ENCODE measurements around the gene EIF1AD. TPM values are rescaled to one million over a fixed set of nuclear protein-coding genes. Genes with fewer than 3 reads are reported as not detected.
A peak's percentile ranks its signal among the peaks of the same experiment; 100 is the strongest.

Gene EIF1AD
- total and polyA plus RNA-seq, 9 of the 15 experiments (the other 6 are each of a cell fraction or from before 2014, with no cell fraction given), result 50.1 to 98.8 (median 58.7) TPM

DNA sequence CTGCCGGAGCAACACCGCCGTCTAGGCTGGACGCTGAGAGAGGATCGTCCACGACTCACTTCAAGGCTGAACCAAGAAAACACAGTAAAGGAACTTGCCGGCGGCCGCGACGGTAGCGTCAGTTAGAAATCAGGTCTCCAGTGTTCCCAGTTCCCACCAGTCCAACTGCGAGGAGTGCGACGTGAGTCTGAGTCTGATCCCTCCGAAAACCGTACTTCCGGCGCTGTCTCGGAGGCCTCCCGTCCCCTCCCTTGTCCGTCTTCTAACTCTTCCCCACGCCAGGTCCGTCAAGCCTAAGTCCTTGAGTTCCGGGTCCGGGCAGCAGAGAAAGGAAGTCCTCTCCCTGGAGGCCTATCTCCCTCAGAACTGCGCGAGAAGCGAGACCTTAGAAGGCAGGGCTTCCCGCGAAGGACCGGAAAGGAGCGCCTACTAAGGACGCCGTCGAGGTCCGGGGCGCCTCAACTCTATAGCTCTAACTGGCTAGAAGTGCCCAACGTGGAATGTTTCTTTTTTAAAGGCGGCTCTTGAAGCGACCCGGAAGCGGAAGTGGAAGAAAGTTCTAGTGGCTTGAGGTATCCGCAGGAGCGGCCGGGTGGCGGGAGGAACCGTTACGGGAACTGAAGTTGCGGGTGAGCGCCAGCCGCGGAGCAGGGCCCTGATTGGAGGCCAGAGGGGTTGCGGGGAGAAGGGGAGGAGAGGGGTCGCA is at the start of gene EIF1AD, which contains the start of gene BANF1 (continued):
- TF ChIP-seq, protein P1, sequence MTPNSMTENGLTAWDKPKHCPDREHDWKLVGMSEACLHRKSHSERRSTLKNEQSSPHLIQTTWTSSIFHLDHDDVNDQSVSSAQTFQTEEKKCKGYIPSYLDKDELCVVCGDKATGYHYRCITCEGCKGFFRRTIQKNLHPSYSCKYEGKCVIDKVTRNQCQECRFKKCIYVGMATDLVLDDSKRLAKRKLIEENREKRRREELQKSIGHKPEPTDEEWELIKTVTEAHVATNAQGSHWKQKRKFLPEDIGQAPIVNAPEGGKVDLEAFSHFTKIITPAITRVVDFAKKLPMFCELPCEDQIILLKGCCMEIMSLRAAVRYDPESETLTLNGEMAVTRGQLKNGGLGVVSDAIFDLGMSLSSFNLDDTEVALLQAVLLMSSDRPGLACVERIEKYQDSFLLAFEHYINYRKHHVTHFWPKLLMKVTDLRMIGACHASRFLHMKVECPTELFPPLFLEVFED (CRISPR knock-in tag; conservative IDR thresholded peaks at IDR 0.05), result no peak; the same call in 1 of the 2 replicates
- TF ChIP-seq PHTF2 (CRISPR knock-in tag; IDR thresholded peaks at IDR 0.05) (no peak), SETDB1 (IDR thresholded peaks at IDR 0.05; ENCODE audit: low read length) (no peak), MECOM (CRISPR knock-in tag; IDR thresholded peaks at IDR 0.05) (no peak), EWSR1 (IDR thresholded peaks at IDR 0.05; ENCODE audit: borderline replicate concordance, low read depth, partially characterized antibody) (no peak), CXXC5 (CRISPR knock-in tag; IDR thresholded peaks at IDR 0.05) (peak; percentile 93), SMC3 (conservative IDR thresholded peaks at IDR 0.05; ENCODE audit: insufficient read depth, low read depth, low read length) (0 out of 2 replicates have a peak, but pooled peaks have one; percentile 3), KLF1 (tag; IDR thresholded peaks at IDR 0.05) (peak; percentile 84), SAP30 (IDR thresholded peaks at IDR 0.05; ENCODE audit: borderline replicate concordance, insufficient read depth, low read depth, low read length, poor library complexity, severe bottlenecking) (peak; percentile 90), MEF2A (IDR thresholded peaks at IDR 0.05; ENCODE audit: control insufficient read depth, low read depth, low read length) (no peak), NONO (IDR thresholded peaks at IDR 0.05; ENCODE audit: low read depth in 2 of 2, low read length in 1 of 2) (0 out of 4 replicates have a peak, but pooled peaks of 1 of the 2 experiments have one; percentile 11), SRF (CRISPR knock-in tag; IDR thresholded peaks at IDR 0.05) (peak; percentile 55 to 80; a peak in 2 of 4 replicates), MYBL2 (IDR thresholded peaks at IDR 0.05; ENCODE audit: low read depth) (peak; percentile 82; the same call in 1 of the 2 replicates), MYBL2 (CRISPR knock-in tag; IDR thresholded peaks at IDR 0.05; ENCODE audit: borderline replicate concordance) (no peak), ZBTB1 (CRISPR knock-in tag; IDR thresholded peaks at IDR 0.05; ENCODE audit: borderline replicate concordance, low read depth) (peak; percentile 92), ZNF644 (tag; IDR thresholded peaks at IDR 0.05; ENCODE audit: low read depth) (no peak), LCOR (CRISPR knock-in tag; IDR thresholded peaks at IDR 0.05) (peak; percentile 72), GATAD2B (IDR thresholded peaks at IDR 0.05; ENCODE audit: borderline replicate concordance) (peak; percentile 79; the same call in 1 of the 2 replicates), COPS2 (conservative IDR thresholded peaks at IDR 0.05) (no peak), GTF2A2 (tag; IDR thresholded peaks at IDR 0.05) (peak; percentile 76), TAF9B (IDR thresholded peaks at IDR 0.05; ENCODE audit: partially characterized antibody) (peak; percentile 98)
- TF ChIP-seq, protein P2, sequence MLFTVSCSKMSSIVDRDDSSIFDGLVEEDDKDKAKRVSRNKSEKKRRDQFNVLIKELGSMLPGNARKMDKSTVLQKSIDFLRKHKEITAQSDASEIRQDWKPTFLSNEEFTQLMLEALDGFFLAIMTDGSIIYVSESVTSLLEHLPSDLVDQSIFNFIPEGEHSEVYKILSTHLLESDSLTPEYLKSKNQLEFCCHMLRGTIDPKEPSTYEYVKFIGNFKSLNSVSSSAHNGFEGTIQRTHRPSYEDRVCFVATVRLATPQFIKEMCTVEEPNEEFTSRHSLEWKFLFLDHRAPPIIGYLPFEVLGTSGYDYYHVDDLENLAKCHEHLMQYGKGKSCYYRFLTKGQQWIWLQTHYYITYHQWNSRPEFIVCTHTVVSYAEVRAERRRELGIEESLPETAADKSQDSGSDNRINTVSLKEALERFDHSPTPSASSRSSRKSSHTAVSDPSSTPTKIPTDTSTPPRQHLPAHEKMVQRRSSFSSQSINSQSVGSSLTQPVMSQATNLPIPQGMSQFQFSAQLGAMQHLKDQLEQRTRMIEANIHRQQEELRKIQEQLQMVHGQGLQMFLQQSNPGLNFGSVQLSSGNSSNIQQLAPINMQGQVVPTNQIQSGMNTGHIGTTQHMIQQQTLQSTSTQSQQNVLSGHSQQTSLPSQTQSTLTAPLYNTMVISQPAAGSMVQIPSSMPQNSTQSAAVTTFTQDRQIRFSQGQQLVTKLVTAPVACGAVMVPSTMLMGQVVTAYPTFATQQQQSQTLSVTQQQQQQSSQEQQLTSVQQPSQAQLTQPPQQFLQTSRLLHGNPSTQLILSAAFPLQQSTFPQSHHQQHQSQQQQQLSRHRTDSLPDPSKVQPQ (CRISPR knock-in tag; IDR thresholded peaks at IDR 0.05; ENCODE audit: borderline replicate concordance), result no peak
- TF ChIP-seq, protein P3, sequence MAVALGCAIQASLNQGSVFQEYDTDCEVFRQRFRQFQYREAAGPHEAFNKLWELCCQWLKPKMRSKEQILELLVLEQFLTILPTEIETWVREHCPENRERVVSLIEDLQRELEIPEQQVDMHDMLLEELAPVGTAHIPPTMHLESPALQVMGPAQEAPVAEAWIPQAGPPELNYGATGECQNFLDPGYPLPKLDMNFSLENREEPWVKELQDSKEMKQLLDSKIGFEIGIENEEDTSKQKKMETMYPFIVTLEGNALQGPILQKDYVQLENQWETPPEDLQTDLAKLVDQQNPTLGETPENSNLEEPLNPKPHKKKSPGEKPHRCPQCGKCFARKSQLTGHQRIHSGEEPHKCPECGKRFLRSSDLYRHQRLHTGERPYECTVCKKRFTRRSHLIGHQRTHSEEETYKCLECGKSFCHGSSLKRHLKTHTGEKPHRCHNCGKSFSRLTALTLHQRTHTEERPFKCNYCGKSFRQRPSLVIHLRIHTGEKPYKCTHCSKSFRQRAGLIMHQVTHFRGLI (CRISPR knock-in tag; IDR thresholded peaks at IDR 0.05), result no peak

All from K562 (cell line).